ENCODE data around the gene SMPD4. TPM values are rescaled to one million over a fixed set of nuclear protein-coding genes. Genes with fewer than 3 reads are reported as not detected.
"Not testable (repeated sequence)": the region's sequence is repeated elsewhere in the genome, so short reads cannot be mapped to it uniquely, and the experiment has no call there.

The SMPD4 gene
- total RNA-seq, 1 donor from 2014 or later = 89.2 TPM

DNA sequence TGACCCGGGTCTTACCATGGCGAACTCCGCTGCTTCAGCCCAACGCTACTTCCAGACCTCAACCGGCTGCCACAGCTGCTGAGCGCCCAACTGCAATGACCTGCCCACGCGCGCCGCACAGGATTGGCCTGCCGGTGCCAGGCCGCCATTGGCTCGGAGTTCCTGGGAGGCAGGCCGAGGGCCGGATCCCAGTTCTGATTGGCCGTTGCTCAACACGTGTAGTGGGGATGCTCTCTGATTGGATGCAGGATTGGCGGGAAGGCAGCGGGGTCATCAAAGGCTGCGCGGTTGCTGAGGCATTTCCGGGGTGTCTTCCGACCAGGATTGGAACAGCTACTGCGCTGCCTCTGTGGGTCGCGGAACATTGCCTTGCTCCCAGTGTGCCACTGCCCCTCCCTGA, 16.9 kb upstream of the SMPD4 start, which contains the start of gene TUBA3E:
TUBA3E (minus strand) TSS at position 97 of the 400 bp plus-strand sequence; CDS start at position 18, 79 bp downstream.
- Mint-ChIP-seq H3K9me3 (no peaks in the 10 kb centered on the region), H3K27me3 (ENCODE audit: low read depth) (no peaks in the 10 kb centered on the region), H3K4me1 (peaks cover 2% of the 10 kb centered on the region), H3K36me3 (no peaks in the 10 kb centered on the region), H3K27ac (no peak within 1 kb of the TSS), H3K4me3 (no peak within 1 kb of the TSS)
- DNase-seq (ENCODE audit: low spot score in 2 of 2, unreplicated experiment in 2 of 2) = no peak
- TF ChIP-seq, protein P1, sequence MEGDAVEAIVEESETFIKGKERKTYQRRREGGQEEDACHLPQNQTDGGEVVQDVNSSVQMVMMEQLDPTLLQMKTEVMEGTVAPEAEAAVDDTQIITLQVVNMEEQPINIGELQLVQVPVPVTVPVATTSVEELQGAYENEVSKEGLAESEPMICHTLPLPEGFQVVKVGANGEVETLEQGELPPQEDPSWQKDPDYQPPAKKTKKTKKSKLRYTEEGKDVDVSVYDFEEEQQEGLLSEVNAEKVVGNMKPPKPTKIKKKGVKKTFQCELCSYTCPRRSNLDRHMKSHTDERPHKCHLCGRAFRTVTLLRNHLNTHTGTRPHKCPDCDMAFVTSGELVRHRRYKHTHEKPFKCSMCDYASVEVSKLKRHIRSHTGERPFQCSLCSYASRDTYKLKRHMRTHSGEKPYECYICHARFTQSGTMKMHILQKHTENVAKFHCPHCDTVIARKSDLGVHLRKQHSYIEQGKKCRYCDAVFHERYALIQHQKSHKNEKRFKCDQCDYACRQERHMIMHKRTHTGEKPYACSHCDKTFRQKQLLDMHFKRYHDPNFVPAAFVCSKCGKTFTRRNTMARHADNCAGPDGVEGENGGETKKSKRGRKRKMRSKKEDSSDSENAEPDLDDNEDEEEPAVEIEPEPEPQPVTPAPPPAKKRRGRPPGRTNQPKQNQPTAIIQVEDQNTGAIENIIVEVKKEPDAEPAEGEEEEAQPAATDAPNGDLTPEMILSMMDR (IDR thresholded peaks at IDR 0.05; ENCODE audit: unreplicated experiment) = no peak

DNA sequence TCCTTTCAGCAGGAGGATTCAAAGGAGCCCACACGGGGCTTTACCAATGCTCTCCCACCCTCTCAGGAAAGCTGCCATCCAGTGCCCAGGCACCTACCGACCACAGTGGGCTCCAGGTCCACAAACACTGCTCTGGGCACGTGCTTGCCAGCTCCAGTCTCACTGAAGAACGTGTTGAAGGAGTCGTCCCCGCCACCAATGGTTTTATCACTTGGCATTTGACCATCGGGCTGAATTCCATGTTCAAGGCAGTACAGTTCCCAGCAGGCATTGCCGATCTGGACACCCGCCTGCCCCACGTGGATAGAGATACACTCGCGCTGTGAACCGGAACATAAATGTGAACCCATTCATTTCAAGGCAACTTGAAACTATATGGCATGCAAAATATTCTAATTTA, 14.7 kb upstream of the SMPD4 start:
- not testable (repeated sequence) for H3K4me1 Mint-ChIP-seq; H3K27ac Mint-ChIP-seq; DNase-seq (ENCODE audit: low spot score in 2 of 2, unreplicated experiment in 2 of 2); H3K36me3 Mint-ChIP-seq; H3K4me3 Mint-ChIP-seq; H3K9me3 Mint-ChIP-seq; H3K27me3 Mint-ChIP-seq (ENCODE audit: low read depth)

DNA sequence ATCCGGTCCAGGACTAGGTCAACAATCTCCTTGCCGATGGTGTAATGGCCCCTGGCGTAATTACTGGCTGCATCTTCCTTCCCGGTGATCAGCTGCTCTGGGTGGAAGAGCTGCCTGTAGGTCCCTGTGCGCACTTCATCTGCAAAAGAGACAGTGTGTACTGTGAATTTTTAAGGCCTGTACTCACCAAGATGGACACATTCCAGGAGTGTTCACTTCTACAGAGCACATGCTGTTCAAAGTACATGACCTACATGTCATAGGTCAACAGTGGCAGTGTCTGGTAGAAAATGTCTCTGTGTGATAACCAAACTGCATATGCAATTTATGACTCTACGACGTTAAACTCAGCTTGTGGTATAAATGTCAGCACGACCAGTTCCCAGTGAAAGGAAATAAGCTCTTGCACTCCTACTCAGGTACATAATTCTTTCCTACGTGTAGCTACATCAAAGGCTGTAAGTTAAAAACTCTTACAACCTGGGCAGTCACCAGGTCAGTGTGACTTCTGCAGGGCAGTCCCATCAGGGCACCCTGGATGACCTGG, 13.8 kb upstream of the SMPD4 start:
- not testable (repeated sequence) for H3K9me3 Mint-ChIP-seq; H3K4me1 Mint-ChIP-seq; H3K4me3 Mint-ChIP-seq; H3K27ac Mint-ChIP-seq; DNase-seq (ENCODE audit: low spot score in 2 of 2, unreplicated experiment in 2 of 2); H3K36me3 Mint-ChIP-seq; H3K27me3 Mint-ChIP-seq (ENCODE audit: low read depth)

DNA sequence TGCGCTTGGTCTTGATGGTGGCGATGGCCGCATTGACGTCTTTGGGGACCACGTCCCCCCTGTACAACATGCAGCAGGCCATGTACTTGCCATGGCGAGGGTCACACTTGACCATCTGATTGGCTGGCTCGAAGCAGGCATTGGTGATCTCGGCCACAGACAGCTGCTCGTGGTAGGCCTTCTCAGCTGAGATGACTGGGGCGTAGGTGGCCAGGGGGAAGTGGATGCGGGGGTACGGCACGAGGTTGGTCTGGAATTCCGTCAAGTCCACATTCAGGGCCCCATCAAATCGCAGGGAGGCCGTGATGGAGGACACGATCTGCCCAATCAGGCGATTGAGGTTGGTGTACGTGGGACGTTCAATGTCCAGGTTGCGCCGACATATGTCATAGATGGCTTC, 12.4 kb upstream of the SMPD4 start:
- DNase-seq (ENCODE audit: low spot score in 2 of 2, unreplicated experiment in 2 of 2); H3K9me3 Mint-ChIP-seq; H3K4me3 Mint-ChIP-seq; H3K27ac Mint-ChIP-seq; H3K36me3 Mint-ChIP-seq; H3K27me3 Mint-ChIP-seq (ENCODE audit: low read depth); H3K4me1 Mint-ChIP-seq: not testable (repeated sequence)

DNA sequence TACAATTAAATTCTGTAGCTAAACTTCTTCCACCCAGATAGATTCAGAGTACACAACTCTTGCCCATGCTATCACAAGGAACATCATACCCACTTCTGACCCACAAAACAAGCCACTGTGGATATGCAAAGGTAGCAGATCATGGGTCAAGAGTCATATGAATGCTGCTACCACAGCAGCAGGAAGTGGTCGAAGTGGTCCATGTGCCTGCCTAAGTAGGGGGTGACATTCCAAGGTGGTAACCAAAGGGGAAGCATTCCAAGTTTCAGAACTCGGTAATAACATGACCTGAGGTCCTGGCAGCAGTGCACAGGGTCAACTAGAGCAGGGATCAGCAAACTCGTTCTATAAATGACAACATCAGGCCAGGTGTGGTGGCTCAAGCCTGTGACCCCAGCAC, 11.0 kb upstream of the SMPD4 start:
- not testable (repeated sequence) for DNase-seq (ENCODE audit: low spot score in 2 of 2, unreplicated experiment in 2 of 2); H3K4me3 Mint-ChIP-seq; H3K27me3 Mint-ChIP-seq (ENCODE audit: low read depth)

DNA sequence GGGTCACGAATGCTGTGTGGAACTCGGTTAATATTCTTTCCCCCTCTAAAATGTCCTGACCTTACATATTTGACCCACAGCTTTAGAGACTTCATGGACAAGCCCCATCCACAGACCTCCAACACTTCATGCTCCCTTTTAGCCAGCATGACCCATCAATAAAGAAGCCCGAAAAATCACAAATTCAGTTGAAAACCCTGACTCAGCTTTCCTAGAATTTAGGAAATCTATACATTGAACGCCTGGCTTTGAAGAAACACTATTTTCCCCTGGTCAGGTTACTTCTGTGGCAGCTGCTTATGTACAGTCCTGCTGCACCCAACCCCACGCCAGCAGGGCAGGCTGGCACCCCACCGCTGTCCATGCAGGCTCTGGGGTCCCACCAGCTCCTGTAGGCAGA, 9.9 kb upstream of the SMPD4 start:
- not testable (repeated sequence) for H3K27me3 Mint-ChIP-seq (ENCODE audit: low read depth); H3K36me3 Mint-ChIP-seq; H3K27ac Mint-ChIP-seq; H3K4me3 Mint-ChIP-seq; H3K4me1 Mint-ChIP-seq; H3K9me3 Mint-ChIP-seq; DNase-seq (ENCODE audit: low spot score in 2 of 2, unreplicated experiment in 2 of 2)

More for the DNA sequence above, 11.0 kb upstream of the SMPD4 start:
- not testable (repeated sequence) for H3K4me1 Mint-ChIP-seq, H3K9me3 Mint-ChIP-seq, H3K36me3 Mint-ChIP-seq, H3K27ac Mint-ChIP-seq

DNA sequence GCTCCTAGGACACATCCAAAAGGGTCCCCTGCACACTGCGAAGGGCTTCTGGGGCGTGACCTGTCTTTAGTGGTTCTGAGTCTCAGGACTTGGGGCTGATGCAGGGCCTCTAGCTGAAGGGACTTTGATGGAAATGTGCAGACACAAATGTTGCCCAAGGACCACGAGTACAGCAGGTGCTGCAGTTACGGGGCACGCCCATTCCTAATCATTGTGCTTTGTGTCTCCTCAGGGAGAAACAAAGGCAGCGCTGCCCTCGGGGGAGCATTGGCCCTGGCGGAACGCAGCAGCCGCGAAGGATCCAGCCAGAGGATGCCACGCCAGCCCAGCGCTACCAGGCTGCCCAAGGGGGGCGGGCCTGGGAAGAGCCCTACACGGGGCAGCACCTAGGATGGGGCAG, 8.8 kb upstream of the SMPD4 start:
- no peak overlapping the region for H3K27ac Mint-ChIP-seq
- DNase-seq (ENCODE audit: low spot score in 2 of 2, unreplicated experiment in 2 of 2) = no peak
- H3K4me1 Mint-ChIP-seq = no peaks in the 10 kb centered on the region
- no peaks in the 10 kb centered on the region for H3K9me3 Mint-ChIP-seq
- no peaks in the 10 kb centered on the region for H3K27me3 Mint-ChIP-seq (ENCODE audit: low read depth)
- TF ChIP-seq, protein P1 (IDR thresholded peaks at IDR 0.05; ENCODE audit: unreplicated experiment) = no peak
- peaks cover 9% of the 10 kb centered on the region for H3K36me3 Mint-ChIP-seq
- H3K4me3 Mint-ChIP-seq = no peak overlapping the region

DNA sequence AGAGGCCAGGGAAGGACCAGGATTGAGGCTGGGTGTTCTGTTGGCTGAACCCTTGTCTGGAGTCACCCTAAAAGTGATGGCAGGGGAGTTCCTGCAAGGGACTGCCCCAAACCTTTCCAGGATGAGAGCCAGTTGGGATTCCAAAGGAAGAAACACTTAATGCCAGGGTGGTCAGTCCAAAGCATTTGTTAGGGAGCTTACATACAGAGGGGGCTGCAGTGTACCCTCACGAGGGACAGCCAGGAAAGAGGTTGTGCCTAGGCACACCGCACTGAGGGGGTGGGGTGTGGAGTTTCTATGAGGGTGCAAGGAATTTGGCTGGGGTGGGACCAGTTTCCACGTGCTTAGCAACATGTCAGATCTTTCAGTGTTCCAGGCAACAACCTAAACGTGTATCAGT, 7.6 kb upstream of the SMPD4 start:
- H3K27me3 Mint-ChIP-seq (ENCODE audit: low read depth); H3K9me3 Mint-ChIP-seq; H3K27ac Mint-ChIP-seq; H3K4me1 Mint-ChIP-seq; DNase-seq (ENCODE audit: low spot score in 2 of 2, unreplicated experiment in 2 of 2); H3K36me3 Mint-ChIP-seq; H3K4me3 Mint-ChIP-seq: not testable (repeated sequence)

DNA sequence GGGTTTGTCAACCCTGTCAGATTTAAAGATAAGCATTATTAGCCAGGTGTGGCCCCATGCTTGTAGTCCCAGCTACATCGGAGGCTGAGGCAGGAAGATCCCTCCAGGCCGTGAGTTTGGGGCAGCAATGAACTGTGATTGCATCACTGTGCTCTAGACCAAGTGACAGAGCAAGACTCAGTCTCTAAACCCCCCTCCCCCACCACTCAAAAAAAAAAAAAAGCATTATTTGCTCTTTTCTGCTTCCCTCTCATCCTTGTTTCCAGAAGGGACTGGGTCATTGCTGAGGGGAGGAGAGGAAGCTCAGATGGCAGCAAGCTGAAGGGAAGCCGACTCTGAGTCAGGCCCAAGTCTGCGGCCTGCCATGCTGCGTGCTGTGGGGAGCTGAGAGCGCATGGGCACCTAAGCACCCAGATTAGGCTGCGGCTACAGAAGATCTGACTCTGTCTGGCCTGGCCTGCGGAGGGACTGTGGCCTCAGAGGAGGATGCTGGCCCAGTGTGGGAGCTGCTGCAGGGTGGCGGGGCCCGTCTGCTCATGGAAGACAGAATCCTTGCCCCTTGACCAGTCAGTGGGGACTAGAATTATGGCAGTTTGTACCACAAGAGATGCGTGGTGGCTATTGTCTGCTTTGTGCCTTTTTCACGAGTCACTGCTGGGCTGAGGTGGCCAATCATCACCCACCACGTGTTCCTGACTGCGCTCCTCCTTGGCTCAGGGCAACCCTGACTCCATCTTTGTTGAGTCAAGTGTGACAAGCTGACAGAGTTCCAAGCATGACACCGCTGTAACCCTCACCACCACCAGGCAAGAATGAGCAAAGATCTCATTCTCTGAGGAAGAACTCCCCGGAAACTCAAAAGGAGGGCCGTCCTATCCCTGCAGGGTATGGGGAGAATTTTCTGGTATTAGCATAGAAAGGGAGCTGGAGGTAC, 6.7 kb upstream of the SMPD4 start:
- not testable (repeated sequence) for DNase-seq (ENCODE audit: low spot score in 2 of 2, unreplicated experiment in 2 of 2); H3K4me1 Mint-ChIP-seq; H3K4me3 Mint-ChIP-seq; H3K9me3 Mint-ChIP-seq; H3K36me3 Mint-ChIP-seq; H3K27me3 Mint-ChIP-seq (ENCODE audit: low read depth); H3K27ac Mint-ChIP-seq

Data from mesothelial cell of epicardium (in vitro differentiated cells).